ENCODE data around the gene PCBD1.

PCBD1 gene

GRCh38 chr10:70836319-70836718, 52.0 kb downstream of the PCBD1 start:
- Histone ChIP-seq H3K36me3 (ENCODE audit: control insufficient read depth, insufficient read depth, low read length) (peaks cover 5% of the 10 kb centered on the region), H3K4me1 (ENCODE audit: control insufficient read depth, insufficient read depth, low read length, poor library complexity, severe bottlenecking) (no peaks in the 10 kb centered on the region), H3K4me3 (ENCODE audit: insufficient read depth, low read depth, low read length, poor library complexity, severe bottlenecking) (no peak overlapping the region), H3K27me3 (replicated peaks; ENCODE audit: control insufficient read depth, insufficient read depth, low read length, poor library complexity, severe bottlenecking) (no peaks in the 10 kb centered on the region), H3K9me3 (ENCODE audit: control insufficient read depth, low read length) (no peaks in the 10 kb centered on the region), H3K27ac (ENCODE audit: insufficient read depth, low read length, poor library complexity, severe bottlenecking) (no peak overlapping the region)
- DNase-seq: no peak

- DNase-seq: no peak
- Histone ChIP-seq H3K27me3 (replicated peaks; ENCODE audit: control insufficient read depth, insufficient read depth, low read length, poor library complexity, severe bottlenecking) (no peaks in the 10 kb centered on the region), H3K4me3 (ENCODE audit: insufficient read depth, low read depth, low read length, poor library complexity, severe bottlenecking) (no peak overlapping the region), H3K9me3 (ENCODE audit: control insufficient read depth, low read length) (no peaks in the 10 kb centered on the region), H3K36me3 (ENCODE audit: control insufficient read depth, insufficient read depth, low read length) (peaks cover 12% of the 10 kb centered on the region), H3K27ac (ENCODE audit: insufficient read depth, low read length, poor library complexity, severe bottlenecking) (no peak overlapping the region), H3K4me1 (ENCODE audit: control insufficient read depth, insufficient read depth, low read length, poor library complexity, severe bottlenecking) (no peaks in the 10 kb centered on the region)
Observed at GRCh38 chr10:70834441-70835151, 53.8 kb downstream of the PCBD1 start.

GRCh38 chr10:70834021-70834420, 54.3 kb downstream of the PCBD1 start:
- H3K9me3 ChIP-seq (ENCODE audit: control insufficient read depth, low read length): no peaks in the 10 kb centered on the region
- H3K36me3 ChIP-seq (ENCODE audit: control insufficient read depth, insufficient read depth, low read length): peaks cover 14% of the 10 kb centered on the region
- H3K27me3 ChIP-seq (replicated peaks; ENCODE audit: control insufficient read depth, insufficient read depth, low read length, poor library complexity, severe bottlenecking): no peaks in the 10 kb centered on the region
- DNase-seq: no peak
- H3K4me3 ChIP-seq (ENCODE audit: insufficient read depth, low read depth, low read length, poor library complexity, severe bottlenecking): no peak overlapping the region
- H3K27ac ChIP-seq (ENCODE audit: insufficient read depth, low read length, poor library complexity, severe bottlenecking): no peak overlapping the region
- no peaks in the 10 kb centered on the region for H3K4me1 ChIP-seq (ENCODE audit: control insufficient read depth, insufficient read depth, low read length, poor library complexity, severe bottlenecking)

- no peaks in the 10 kb centered on the region for H3K27me3 ChIP-seq (replicated peaks; ENCODE audit: control insufficient read depth, insufficient read depth, low read length, poor library complexity, severe bottlenecking)
- H3K36me3 ChIP-seq (ENCODE audit: control insufficient read depth, insufficient read depth, low read length): peaks cover 14% of the 10 kb centered on the region
- no peaks in the 10 kb centered on the region for H3K4me1 ChIP-seq (ENCODE audit: control insufficient read depth, insufficient read depth, low read length, poor library complexity, severe bottlenecking)
- no peak overlapping the region for H3K4me3 ChIP-seq (ENCODE audit: insufficient read depth, low read depth, low read length, poor library complexity, severe bottlenecking)
- H3K9me3 ChIP-seq (ENCODE audit: control insufficient read depth, low read length): no peaks in the 10 kb centered on the region
- H3K27ac ChIP-seq (ENCODE audit: insufficient read depth, low read length, poor library complexity, severe bottlenecking): no peak overlapping the region
- DNase-seq: no peak
Observed at GRCh38 chr10:70833601-70834000, 54.8 kb downstream of the PCBD1 start.
